Esophagus squamous epithelium (tissue), 5 donors: Measurements from ENCODE around the gene ARNT2. TPM values are rescaled to one million over a fixed set of nuclear protein-coding genes. Genes with fewer than 3 reads are reported as not detected.

Experiments used
- DNase-seq: peaks from one replicate; lab custom pipeline; 2025; lab: John Stamatoyannopoulos, UW
- H3K27ac ChIP-seq, 4 donors: fragments of 200-600 bp; sonication (generic); one replicate each; pipeline ENCODE4 v1.5.1; 2016 to 2019; ENCODE audit warnings: mild to moderate bottlenecking in 1 of 4
- H3K27me3 ChIP-seq, 4 donors: fragments of 200-600 bp; sonication (generic); 1 replicate in 3 of 4; 2 replicates in 1 of 4; pipeline versions ENCODE4 v1.5.1 to v1.6.0; 2017 to 2021; ENCODE audit warnings: antibody characterized with exemption in 1 of 4
- H3K36me3 ChIP-seq, 3 donors: fragments of 200-600 bp; sonication (generic); one replicate each; pipeline ENCODE4 v1.5.1; 2016 to 2019
- H3K4me1 ChIP-seq, 3 donors: fragments of 200-600 bp; sonication (generic); one replicate each; pipeline ENCODE4 v1.5.1; 2017 to 2019
- H3K4me3 ChIP-seq, 4 donors: fragments of 200-600 bp; sonication (generic); 1 replicate in 3 of 4; 2 replicates in 1 of 4; pipeline ENCODE4 v1.5.1; 2016 to 2019; ENCODE audit warnings: mild to moderate bottlenecking in 2 of 4, moderate library complexity in 1 of 4
- H3K9me3 ChIP-seq, 3 donors: fragments of 200-600 bp; sonication (generic); one replicate each; pipeline ENCODE4 v1.5.1; 2016 to 2019
- POLR2A ChIP-seq, 4 donors: fragments of 450-650 bp; IDR thresholded peaks; one replicate each; pipeline ENCODE4 v1.6.1; 2017; ENCODE audit warnings: antibody characterized with exemption in 4 of 4, mild to moderate bottlenecking in 4 of 4, moderate library complexity in 3 of 4
- WGBS, 2 donors: methylation state at CpG; one replicate each; pipeline ENCODE4 v1.1.5; 2018; 5-methylcytosine and 5-hydroxymethylcytosine counted together
- intact Hi-C: fragments of 100-400 bp; cut with DNase I; formaldehyde crosslinking; loops from one replicate; pipeline ENCODE4 v1.15.0; 2022
- total RNA-seq, 4 donors: library from RNA; depleted of rRNA; stranded (reverse); fragments of >200 nt; gene quantifications; one replicate each; pipeline ENCODE4 v1.1.0, GENCODE V29; 2016
- TF ChIP-seq, protein P1 (sequence below), 6 experiments: fragments of 450-650 bp in 4 of 6; fragments of 200-600 bp in 2 of 6; sonication (generic) in 2 of 6; IDR thresholded peaks; one replicate each; pipeline ENCODE4 v1.5.1; 2016 to 2019; ENCODE audit warnings: antibody characterized with exemption in 6 of 6, mild to moderate bottlenecking in 4 of 6, moderate library complexity in 4 of 6
- donor health status: DM: yes; HTN: yes; CAD: no.

The ARNT2 gene
- total RNA-seq, 4 donors from 2014 or later: 0.15 to 5.7 (median 1.7) TPM

DNA sequence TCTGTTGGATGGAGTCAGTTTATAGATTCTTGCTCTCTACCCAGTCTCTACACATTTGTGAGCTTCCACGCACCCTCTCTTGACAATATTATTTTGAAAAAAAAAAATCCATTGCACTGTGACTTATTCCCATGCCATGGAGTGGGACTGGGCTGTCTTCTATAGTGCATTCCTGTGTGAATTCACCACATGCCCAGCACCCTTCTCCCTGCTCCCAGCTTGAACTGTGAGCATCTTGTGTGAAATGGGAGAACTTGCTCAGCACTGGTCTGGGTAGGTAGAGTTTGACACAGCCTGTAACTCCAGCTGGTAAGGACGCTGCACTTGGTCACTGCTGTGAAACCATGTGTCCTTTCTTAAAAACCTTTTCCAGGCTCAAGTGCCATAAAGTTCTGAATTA is 91.9 kb downstream of the ARNT2 start:
- no peaks in the 10 kb centered on the region for H3K36me3 ChIP-seq
- H3K27me3 ChIP-seq: no peaks in the 10 kb centered on the region
- TF ChIP-seq, protein P1, sequence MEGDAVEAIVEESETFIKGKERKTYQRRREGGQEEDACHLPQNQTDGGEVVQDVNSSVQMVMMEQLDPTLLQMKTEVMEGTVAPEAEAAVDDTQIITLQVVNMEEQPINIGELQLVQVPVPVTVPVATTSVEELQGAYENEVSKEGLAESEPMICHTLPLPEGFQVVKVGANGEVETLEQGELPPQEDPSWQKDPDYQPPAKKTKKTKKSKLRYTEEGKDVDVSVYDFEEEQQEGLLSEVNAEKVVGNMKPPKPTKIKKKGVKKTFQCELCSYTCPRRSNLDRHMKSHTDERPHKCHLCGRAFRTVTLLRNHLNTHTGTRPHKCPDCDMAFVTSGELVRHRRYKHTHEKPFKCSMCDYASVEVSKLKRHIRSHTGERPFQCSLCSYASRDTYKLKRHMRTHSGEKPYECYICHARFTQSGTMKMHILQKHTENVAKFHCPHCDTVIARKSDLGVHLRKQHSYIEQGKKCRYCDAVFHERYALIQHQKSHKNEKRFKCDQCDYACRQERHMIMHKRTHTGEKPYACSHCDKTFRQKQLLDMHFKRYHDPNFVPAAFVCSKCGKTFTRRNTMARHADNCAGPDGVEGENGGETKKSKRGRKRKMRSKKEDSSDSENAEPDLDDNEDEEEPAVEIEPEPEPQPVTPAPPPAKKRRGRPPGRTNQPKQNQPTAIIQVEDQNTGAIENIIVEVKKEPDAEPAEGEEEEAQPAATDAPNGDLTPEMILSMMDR (IDR thresholded peaks at IDR 0.05): no peak
- no peak for TF ChIP-seq POLR2A (IDR thresholded peaks at IDR 0.05)
- intact Hi-C loops: no loop called here
- H3K4me3 ChIP-seq: no peak overlapping the region
- peaks cover 0 to 7% (median 0%) of the 10 kb centered on the region in 3 donors for H3K4me1 ChIP-seq
- 70 to 82% methylated on average over 2 of the region's 2 CpGs for WGBS, 2 donors
- no peak overlapping the region for H3K27ac ChIP-seq
- no peak for DNase-seq
- H3K9me3 ChIP-seq: no peaks in the 10 kb centered on the region

DNA sequence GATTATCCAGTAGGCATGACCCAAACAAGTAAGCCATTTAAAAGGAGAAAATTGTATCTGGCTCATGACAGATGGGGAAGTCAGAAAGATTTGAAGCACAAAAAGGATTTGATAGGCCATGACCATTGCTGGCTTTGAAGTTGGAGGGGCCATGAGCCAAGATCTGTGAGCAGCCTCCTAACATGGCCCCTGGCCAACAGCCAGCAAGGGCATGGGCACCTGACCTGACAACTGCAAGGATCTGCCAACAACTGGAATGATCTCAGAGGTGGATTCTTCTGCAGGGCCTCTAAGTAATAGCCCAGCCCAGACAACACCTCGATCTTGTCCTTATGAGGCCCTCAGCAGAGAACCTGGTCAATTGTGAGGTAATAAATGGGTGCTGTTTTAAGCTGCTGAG is 93.0 kb downstream of the ARNT2 start:
- WGBS, 2 donors: 100% methylated on average over 1 of the region's 1 CpG
- peaks cover 0 to 7% (median 0%) of the 10 kb centered on the region in 3 donors for H3K4me1 ChIP-seq
- H3K36me3 ChIP-seq: no peaks in the 10 kb centered on the region
- H3K9me3 ChIP-seq: no peaks in the 10 kb centered on the region
- TF ChIP-seq, protein P1 (IDR thresholded peaks at IDR 0.05): no peak
- TF ChIP-seq POLR2A (IDR thresholded peaks at IDR 0.05): no peak
- intact Hi-C loops: no loop called here
- DNase-seq: no peak
- H3K27ac ChIP-seq: no peak overlapping the region
- no peaks in the 10 kb centered on the region for H3K27me3 ChIP-seq
- no peak overlapping the region for H3K4me3 ChIP-seq

DNA sequence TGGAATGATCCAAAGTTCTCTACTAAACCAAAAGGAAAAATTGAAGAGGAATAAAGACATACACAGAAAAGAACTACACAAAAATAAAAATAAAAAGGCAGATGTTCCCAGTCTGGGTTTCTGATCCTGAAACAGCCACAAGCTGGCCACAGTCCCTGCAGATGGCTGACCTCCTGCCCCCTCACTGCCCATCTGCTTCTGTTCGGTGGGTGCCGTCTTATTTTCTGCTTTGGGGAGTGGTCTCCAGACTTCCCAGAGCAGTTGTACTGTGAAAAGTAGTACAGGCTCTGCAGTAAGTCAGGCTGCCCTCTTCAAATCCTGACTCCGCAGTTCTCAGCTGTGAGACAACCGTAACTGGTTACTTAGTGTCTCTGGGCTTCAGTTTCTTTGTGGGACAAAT is 94.5 kb downstream of the ARNT2 start:
- Histone ChIP-seq H3K27ac (no peak overlapping the region), H3K4me1 (peaks cover 0 to 7% (median 0%) of the 10 kb centered on the region in 3 donors), H3K9me3 (no peaks in the 10 kb centered on the region), H3K36me3 (no peaks in the 10 kb centered on the region), H3K27me3 (no peaks in the 10 kb centered on the region), H3K4me3 (no peak overlapping the region)
- TF ChIP-seq POLR2A (IDR thresholded peaks at IDR 0.05): no peak
- TF ChIP-seq, protein P1 (IDR thresholded peaks at IDR 0.05): no peak
- 61 to 67% methylated on average over 4 of the region's 4 CpGs for WGBS, 2 donors
- intact Hi-C loops: no loop called here
- DNase-seq: no peak

DNA sequence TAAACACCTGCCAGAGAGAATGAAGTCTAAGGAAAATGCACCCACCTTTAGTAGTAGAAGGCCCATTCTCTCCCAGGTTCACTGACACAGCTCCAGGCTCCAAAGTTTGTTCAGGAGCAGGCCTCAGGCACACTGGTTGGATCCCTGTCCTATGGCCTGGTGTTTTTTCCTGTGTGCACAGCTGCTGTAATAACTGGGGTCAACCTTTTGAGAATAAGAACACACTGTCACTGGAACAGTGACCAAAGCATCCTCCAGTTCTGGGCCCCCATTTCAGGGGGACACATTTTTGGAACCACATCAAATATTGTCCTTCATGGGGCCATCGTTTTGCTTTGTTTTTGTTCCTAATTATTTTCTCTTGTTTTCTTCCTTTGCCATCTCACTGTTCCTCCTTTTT is 95.8 kb downstream of the ARNT2 start:
- Histone ChIP-seq H3K36me3 (no peaks in the 10 kb centered on the region), H3K4me1 (peaks cover 0 to 7% (median 0%) of the 10 kb centered on the region in 3 donors), H3K9me3 (no peaks in the 10 kb centered on the region), H3K4me3 (no peak overlapping the region), H3K27me3 (no peaks in the 10 kb centered on the region), H3K27ac (no peak overlapping the region)
- no peak for DNase-seq
- TF ChIP-seq, protein P1 (IDR thresholded peaks at IDR 0.05): no peak
- TF ChIP-seq POLR2A (IDR thresholded peaks at IDR 0.05): no peak
- intact Hi-C loops: no loop called here
- WGBS, 2 donors: 30 to 58% methylated on average over 1 of the region's 1 CpG

DNA sequence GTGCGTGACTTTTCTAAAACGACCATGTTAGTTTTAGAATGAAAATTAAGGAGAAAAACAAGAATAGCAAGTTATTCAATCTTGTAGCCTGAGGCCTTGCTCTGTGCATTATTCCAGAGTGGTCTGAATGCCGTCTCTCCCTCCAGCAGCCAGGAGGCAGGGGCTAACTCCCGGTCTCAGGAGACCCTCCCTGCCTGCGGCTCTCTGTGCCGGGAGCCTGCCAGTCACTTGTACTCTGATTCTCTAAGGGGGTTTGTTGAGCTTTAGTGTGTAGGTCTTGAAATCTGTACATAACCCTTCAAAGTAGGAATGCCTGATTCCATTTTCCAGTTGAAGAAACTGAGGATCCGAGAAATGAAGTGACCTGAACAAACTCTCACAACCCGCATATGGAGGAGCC is 97.3 kb downstream of the ARNT2 start:
- 75 to 86% methylated on average over 8 of the region's 8 CpGs for WGBS, 2 donors
- TF ChIP-seq, protein P1 (IDR thresholded peaks at IDR 0.05): no peak
- TF ChIP-seq POLR2A (IDR thresholded peaks at IDR 0.05): no peak
- no peaks in the 10 kb centered on the region for H3K4me1 ChIP-seq
- H3K4me3 ChIP-seq: no peak overlapping the region
- H3K36me3 ChIP-seq: no peaks in the 10 kb centered on the region
- DNase-seq: no peak
- intact Hi-C loops: no loop called here
- H3K27ac ChIP-seq: no peak overlapping the region
- H3K9me3 ChIP-seq: no peaks in the 10 kb centered on the region
- H3K27me3 ChIP-seq: no peaks in the 10 kb centered on the region
